GM12891 (cell line): ENCODE results near the gene GJB2.

Experiments
- DNase-seq: peaks from one replicate; pipeline ENCODE4 v3.0.0; 2011; ENCODE audit warnings: low spot score; ENCODE audit not compliant: insufficient read length
- FAIRE-seq: peaks from 2 replicates; lab custom pipeline; 2011; peaks lifted over from hg19 to GRCh38; lab: Jason Lieb, UNC
- PAX5 ChIP-seq: IDR thresholded peaks from 2 replicates; pipeline ENCODE4 v1.6.1; 2011; ENCODE audit warnings: low read length, moderate library complexity, mild to moderate bottlenecking; ENCODE audit not compliant: insufficient read depth, severe bottlenecking
- POLR2A ChIP-seq: IDR thresholded peaks from 2 replicates; pipeline ENCODE4 v1.6.1; 2011; ENCODE audit warnings: low read depth, low read length, control low read depth
- POLR2AphosphoS5 ChIP-seq: IDR thresholded peaks from 2 replicates; pipeline ENCODE4 v1.6.1; 2011; ENCODE audit warnings: low read depth, low read length, control low read depth
- POU2F2 ChIP-seq: IDR thresholded peaks from 2 replicates; pipeline ENCODE4 v1.6.1; 2011; ENCODE audit warnings: low read depth, mild to moderate bottlenecking, control low read depth, low read length, moderate library complexity
- SPI1 ChIP-seq: IDR thresholded peaks from 2 replicates; pipeline ENCODE4 v1.6.1; 2011; ENCODE audit warnings: low read depth, low read length, control low read depth
- TAF1 ChIP-seq: IDR thresholded peaks from 2 replicates; pipeline ENCODE4 v1.6.1; 2011; ENCODE audit warnings: low read depth, low read length, control low read depth

The GJB2 gene

DNA sequence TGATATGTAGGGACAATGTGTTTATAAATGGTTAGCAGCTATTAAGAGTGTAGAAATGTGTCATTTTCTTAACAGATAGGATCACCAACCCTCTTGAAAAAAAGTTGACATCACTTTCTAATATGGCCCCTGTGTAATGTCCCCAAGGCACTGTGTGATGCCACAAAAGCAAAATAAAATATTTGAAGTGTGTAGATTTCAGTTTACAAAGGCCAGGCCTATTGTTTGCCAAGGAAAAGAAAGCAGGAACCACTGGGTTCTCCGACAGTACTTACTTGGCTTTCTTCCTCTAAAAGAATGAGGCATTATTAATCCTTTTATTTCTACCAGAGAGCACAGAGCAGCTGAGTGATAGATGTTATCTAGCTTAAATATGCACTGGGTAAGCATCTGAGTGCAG is 21.4 kb downstream of the GJB2 start:
- DNase-seq (no peak), FAIRE-seq (no peak)
- TF ChIP-seq PAX5 (no peak), TAF1 (no peak), SPI1 (no peak), POU2F2 (no peak), POLR2A (no peak), POLR2AphosphoS5 (no peak)

DNA sequence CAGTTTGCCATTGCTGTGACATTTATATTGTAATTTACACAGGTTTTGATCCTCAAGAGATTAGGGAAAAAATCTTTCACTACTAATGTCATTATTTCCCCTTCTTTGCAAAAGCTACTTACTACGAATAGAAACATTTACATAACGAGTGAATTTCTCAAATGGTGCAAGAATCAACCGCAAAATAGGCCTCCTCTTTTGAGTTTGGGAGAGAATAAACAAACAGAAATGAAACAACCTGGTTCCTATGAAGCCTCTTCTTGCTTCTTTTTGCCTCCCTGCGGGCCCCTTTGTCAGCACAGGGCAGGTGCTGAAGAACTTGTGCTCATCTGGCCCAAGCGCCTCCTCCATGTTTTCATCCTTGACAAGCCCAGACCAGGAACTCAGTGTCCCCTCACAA is 21.8 kb downstream of the GJB2 start:
- no peak for DNase-seq
- FAIRE-seq = no peak
- peak; percentile 46 for TF ChIP-seq SPI1
- no peak for TF ChIP-seq POU2F2

DNA sequence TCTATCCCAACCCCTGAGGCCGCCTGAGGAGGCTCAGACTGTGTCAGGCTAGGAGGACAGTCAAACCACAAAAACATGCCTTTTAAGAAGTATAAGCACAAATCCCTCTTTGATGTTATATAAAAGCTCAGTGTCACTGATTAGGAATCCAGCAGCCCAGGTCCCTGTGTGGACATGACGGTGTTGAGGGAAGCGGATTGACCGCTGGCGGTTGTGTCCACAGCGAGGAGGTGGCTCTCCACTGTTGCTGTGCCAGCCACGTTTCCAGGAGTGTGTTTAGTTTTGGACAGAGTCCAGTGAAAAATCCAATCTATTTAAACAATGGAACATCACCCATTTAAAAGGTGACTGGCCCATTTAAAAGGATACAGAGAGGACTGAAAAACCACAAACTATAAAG is 24.3 kb downstream of the GJB2 start:
- no peak for FAIRE-seq
- TF ChIP-seq SPI1 (no peak), POLR2A (no peak), TAF1 (no peak), PAX5 (no peak), POLR2AphosphoS5 (no peak), POU2F2 (no peak)
- DNase-seq = no peak

DNA sequence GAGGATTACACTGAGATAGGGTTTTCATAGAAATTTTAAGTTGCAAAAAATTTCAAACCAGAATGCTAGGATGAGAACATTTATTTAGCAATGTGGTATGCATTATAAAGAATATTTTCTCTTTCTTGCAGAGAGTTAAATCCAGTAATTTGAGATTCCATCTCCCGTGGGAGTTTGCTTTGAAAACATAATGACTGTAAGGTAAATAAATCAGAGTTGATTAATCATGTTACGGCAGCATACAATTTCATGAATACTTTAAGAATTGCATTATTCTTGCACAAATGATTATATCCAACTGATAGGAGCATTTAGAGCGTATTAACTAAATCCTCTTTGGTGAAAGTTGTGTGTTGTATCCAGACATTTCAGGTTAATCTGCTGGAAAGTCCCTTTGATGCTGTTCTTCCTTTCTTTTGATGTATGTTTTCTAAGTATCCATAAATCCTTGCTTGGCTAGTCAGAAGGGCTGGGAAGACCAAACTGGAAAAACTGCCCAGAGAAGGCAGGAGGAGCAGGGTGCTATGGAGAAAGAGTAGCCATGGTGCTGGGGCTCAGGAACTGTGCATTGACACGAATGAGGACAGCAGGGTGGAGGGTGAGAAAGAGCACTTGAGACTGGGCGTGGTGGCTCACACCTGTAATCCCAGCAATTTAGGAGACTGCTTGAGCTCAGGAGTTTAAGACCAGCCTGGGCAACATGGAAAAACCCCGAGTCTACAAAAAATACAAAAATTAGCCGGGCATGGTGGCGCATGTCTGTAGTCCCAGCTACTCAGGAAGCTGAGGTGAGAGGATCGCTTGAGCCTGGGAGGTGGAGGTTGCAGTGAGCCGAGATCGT is 27.1 kb downstream of the GJB2 start:
- no peak for TF ChIP-seq POLR2AphosphoS5
- no peak for TF ChIP-seq SPI1
- TF ChIP-seq TAF1 = no peak
- TF ChIP-seq PAX5 = no peak
- TF ChIP-seq POU2F2 = no peak
- no peak for TF ChIP-seq POLR2A
- FAIRE-seq (no peak), DNase-seq (no peak)

DNA sequence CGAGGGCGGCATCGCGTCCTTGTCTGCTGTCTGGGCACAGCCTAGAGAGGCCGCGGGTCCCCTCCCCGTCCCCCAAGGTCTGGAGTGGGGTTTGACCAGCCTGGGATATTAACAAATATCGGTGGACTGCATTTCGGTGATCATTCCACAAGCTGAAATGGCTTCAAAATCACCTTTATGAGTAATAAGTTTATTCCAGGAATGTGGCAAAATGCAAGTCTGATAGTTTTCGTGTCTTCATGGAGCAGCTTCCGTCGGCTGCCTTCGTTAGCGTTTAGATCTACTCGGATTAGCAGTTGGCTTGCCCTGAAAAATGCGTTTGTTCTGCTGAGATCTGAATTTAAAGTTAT is 30.8 kb downstream of the GJB2 start:
- no peak for DNase-seq
- no peak for FAIRE-seq
- no peak for TF ChIP-seq POLR2A
- TF ChIP-seq POLR2AphosphoS5 = no peak
- no peak for TF ChIP-seq TAF1
- TF ChIP-seq SPI1 = no peak
- no peak for TF ChIP-seq POU2F2
- no peak for TF ChIP-seq PAX5

DNA sequence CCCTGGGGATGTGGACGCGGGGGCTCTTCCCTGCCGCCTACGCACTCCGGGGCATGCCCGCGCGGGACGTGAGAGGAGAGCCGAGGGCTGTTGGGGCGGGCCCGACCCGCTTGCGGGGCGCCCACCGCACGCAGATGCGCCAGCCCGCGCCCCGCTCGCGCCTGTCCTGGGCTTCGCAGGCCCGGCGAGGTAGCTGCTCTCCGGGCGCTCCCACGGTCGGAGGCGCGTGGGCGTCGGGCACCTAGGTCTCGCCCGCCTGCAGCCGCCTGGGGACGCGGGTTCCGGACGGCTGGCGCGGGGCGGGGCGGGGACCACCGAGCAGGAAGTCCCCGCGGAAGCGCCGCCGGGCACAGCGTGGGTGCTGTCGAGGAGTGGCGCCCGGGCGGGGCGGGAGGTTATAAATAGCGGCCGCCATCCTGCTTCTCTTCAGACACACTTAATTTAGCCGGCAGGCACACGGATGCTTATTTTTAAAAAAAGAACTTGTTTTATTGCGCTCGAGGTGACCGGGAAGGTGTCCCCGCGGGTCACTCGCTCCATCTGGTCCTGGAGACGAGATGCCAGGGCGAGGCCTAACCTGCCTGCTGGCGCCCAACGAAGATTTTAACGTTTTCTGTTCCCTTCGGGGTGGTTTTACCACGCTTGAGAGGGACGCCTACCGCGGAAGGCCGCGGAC is 31.3 kb downstream of the GJB2 start:
- TF ChIP-seq SPI1 (no peak), TAF1 (no peak), PAX5 (no peak), POU2F2 (no peak), POLR2AphosphoS5 (no peak), POLR2A (no peak)
- FAIRE-seq (peak; percentile 16), DNase-seq (no peak)

DNA sequence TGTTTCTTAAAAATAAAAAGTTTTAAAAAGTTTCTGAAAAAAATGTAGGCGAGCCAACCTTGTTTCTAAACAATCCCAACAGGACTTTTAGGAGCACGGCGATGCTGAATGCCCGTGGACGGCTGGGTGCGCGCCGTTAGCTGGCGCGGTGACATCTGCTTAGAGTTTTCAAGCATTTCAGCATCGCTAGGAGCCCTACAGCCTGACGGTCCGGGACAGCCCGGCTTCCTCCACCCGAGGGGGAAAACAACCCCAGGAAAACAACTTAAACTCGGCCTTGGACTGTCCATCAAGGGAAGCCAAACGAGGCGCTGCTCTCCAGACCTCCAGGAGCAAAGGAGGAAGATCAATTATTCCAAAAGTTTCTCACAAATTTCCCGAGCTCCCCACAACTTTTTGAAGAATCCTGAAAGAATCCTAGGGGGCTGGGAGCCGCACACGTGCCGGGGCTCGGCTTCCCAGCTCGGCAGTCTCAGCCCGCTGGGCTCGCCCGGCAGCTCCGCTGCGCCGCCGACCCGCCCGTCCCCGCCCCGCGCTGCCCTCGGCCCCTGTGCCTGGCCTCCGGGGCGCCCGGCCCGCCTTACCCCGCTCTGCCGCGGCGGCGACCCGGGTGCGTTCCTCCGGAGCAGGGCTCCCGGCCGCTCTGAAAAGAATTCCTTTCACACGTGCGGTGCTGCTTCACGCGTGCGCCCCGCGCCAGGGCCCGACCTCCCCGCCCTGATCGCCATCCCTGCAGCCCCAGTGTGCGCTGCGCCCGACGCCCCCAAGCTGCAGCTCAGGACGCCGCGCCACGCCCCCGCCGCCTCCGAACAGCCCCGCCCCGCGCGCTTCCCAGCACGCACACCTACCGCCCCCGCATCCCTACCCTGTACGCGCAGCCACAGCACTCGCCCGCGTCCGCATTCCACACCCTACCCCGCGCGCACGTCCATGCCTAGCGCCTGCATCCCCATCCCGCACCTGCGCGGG is 32.1 kb downstream of the GJB2 start, which contains the start of gene GJA3:
TSS of gene GJA3 (minus strand) at position 747 of the 969 bp plus-strand sequence. CDS start 17,764 bp downstream, outside the sequence.
- DNase-seq (peak; percentile 41), FAIRE-seq (no peak)
- TF ChIP-seq SPI1 (no peak), PAX5 (no peak)

DNA sequence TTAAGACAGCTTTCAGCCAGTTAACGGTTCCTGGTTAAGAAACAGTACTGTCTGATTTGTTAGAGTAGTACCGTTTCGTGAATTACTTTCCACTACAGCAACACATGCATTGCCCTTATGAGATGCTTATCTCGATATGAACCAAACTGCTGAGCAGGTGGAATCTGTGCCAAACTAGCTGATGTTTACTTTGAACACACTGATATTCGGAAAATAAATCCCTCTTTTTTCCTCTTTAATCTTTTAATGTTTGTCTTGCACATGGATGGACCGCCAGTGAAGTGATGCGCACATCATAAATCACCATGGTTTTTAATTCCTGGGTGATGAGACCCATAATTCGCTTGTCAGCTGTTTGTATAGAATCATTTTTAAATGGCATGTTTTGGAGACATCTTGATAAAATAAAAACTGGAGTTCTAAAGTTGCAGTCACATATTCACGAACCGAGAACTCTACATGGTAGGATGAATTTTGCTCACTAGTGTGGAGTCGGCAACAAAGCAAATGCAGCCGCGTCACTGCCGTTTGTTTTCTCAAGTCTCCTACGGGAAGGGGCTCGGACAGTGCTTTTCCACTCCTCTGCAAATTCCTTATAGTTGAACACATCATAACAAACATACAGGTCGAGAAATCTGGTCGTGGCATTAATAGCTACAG is 33.0 kb downstream of the GJB2 start:
- no peak for DNase-seq
- FAIRE-seq = no peak
- TF ChIP-seq POLR2AphosphoS5 = no peak
- no peak for TF ChIP-seq TAF1
- TF ChIP-seq SPI1 = no peak
- TF ChIP-seq POLR2A = no peak
- TF ChIP-seq PAX5 = no peak
- no peak for TF ChIP-seq POU2F2

DNA sequence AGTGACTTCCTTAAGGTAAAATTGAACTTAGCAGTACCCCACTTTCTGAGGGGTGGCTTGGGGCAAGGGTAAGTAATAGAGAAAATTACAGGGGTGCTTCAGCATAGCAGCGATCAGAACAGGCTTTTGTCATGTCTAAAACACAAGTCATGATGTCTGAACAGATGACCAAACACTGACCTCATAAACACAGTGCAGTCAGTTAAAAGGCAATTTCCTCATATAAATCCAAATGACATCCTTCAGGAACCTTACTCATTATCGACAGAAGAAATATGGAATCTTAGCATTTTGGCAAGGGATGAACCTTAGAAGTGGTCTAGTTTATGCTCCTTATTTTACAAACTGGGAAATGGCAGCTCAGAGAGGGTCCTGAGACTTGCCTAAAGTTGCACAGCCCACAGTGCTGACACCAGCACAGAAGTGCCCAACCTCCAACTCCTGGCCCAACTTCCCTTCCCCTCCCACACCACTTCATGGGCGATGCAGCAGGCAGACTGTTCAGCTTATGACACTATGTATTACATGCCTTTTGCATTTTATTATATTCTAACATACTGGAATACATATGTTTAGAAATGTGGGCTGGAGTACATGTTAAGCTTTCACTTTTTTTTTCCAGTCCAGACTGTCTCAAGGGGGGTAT is 35.5 kb downstream of the GJB2 start:
- FAIRE-seq = peak; percentile 45

More for the DNA sequence above, 35.5 kb downstream of the GJB2 start:
- DNase-seq = no peak
- TF ChIP-seq PAX5 (no peak), TAF1 (no peak), POLR2A (no peak), SPI1 (no peak), POLR2AphosphoS5 (no peak), POU2F2 (no peak)
